Measurements from ENCODE around the gene INPP1. TPM values are rescaled to one million over a fixed set of nuclear protein-coding genes. Genes with fewer than 3 reads are reported as not detected.

The INPP1 gene
- total RNA-seq, 1 experiment from 2014 or later, result 2.3 TPM

GRCh38 chr2:190338453-190338852, 4.9 kb upstream of the INPP1 start (continued):
- TF ChIP-seq E2F5 (CRISPR knock-in tag; IDR thresholded peaks at IDR 0.05), result no peak

DNA sequence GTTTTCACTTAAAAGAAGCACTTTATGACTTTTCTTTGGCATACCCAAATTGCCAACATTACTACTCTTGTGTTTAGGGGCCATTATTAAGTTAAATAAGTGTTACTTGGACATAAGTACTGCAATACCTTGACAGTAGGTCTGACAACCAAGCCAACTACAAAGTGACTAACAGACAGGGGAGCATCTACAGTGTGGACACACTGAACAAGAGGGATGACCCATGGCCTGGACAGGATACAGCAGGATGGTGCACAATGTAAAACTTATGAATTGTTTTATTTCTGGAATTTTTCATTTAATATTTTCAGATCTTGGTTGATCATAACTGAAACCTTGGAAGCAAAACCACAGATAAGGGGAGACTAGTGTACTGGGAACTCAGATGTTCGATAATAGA, 4.0 kb upstream of the INPP1 start:
- Mint-ChIP-seq H3K4me1 (peaks cover 14% of the 10 kb centered on the region), H3K27ac (no peak overlapping the region), H3K36me3 (no peaks in the 10 kb centered on the region), H3K9me3 (0 out of 2 replicates have a peak, but pooled peaks cover 4% of the 10 kb centered on the region), H3K4me3 (no peak overlapping the region), H3K27me3 (ENCODE audit: low read depth) (peaks cover 14% of the 10 kb centered on the region)
- DNase-seq (ENCODE audit: low spot score), result no peak
- POLR2A ChIA-PET, result no interaction called here
- TF ChIP-seq, protein P1, sequence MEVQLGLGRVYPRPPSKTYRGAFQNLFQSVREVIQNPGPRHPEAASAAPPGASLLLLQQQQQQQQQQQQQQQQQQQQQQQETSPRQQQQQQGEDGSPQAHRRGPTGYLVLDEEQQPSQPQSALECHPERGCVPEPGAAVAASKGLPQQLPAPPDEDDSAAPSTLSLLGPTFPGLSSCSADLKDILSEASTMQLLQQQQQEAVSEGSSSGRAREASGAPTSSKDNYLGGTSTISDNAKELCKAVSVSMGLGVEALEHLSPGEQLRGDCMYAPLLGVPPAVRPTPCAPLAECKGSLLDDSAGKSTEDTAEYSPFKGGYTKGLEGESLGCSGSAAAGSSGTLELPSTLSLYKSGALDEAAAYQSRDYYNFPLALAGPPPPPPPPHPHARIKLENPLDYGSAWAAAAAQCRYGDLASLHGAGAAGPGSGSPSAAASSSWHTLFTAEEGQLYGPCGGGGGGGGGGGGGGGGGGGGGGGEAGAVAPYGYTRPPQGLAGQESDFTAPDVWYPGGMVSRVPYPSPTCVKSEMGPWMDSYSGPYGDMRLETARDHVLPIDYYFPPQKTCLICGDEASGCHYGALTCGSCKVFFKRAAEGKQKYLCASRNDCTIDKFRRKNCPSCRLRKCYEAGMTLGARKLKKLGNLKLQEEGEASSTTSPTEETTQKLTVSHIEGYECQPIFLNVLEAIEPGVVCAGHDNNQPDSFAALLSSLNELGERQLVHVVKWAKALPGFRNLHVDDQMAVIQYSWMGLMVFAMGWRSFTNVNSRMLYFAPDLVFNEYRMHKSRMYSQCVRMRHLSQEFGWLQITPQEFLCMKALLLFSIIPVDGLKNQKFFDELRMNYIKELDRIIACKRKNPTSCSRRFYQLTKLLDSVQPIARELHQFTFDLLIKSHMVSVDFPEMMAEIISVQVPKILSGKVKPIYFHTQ (CRISPR knock-in tag; IDR thresholded peaks at IDR 0.05), result no peak
- no peak for TF ChIP-seq NFE2L1 (CRISPR knock-in tag; IDR thresholded peaks at IDR 0.05)
- no peak for TF ChIP-seq CREM (CRISPR knock-in tag; IDR thresholded peaks at IDR 0.05)
- no peak for TF ChIP-seq CDX4 (CRISPR knock-in tag; IDR thresholded peaks at IDR 0.05; ENCODE audit: borderline replicate concordance)
- no peak for TF ChIP-seq CBFB (CRISPR knock-in tag; IDR thresholded peaks at IDR 0.05; ENCODE audit: low read depth)
- no peak for TF ChIP-seq FOXP1 (CRISPR knock-in tag; IDR thresholded peaks at IDR 0.05; ENCODE audit: borderline replicate concordance)
- no peak for TF ChIP-seq TP53 (CRISPR knock-in tag; IDR thresholded peaks at IDR 0.05)
- no peak for TF ChIP-seq CTCF (IDR thresholded peaks at IDR 0.05)
- TF ChIP-seq EMX1 (CRISPR knock-in tag; IDR thresholded peaks at IDR 0.05), result no peak
- TF ChIP-seq RELA (CRISPR knock-in tag; IDR thresholded peaks at IDR 0.05; ENCODE audit: borderline replicate concordance), result no peak
- no peak for ATAC-seq
- CTCF ChIA-PET, result no interaction called here

GRCh38 chr2:190340369-190340768, 3.0 kb upstream of the INPP1 start:
- DNase-seq (ENCODE audit: low spot score) (peak; percentile 26), ATAC-seq (peak; percentile 57)
- peaks cover 16% of the 10 kb centered on the region for H3K4me1 Mint-ChIP-seq
- H3K4me3 Mint-ChIP-seq, result no peak overlapping the region
- CTCF ChIA-PET, result interaction anchor here (0.7 kb wide), 1 partner anchor 21 kb away, joined by 5 read pairs; the partner anchor contains the start of gene HIBCH
- 0 out of 2 replicates have a peak, but pooled peaks cover 4% of the 10 kb centered on the region for H3K9me3 Mint-ChIP-seq
- H3K36me3 Mint-ChIP-seq, result no peaks in the 10 kb centered on the region
- H3K27ac Mint-ChIP-seq, result no peak overlapping the region
- POLR2A ChIA-PET, result no interaction called here
- H3K27me3 Mint-ChIP-seq (ENCODE audit: low read depth), result peaks cover 20% of the 10 kb centered on the region
- TF ChIP-seq ZSCAN18 (CRISPR knock-in tag; IDR thresholded peaks at IDR 0.05) (no peak), CREB1 (CRISPR knock-in tag; IDR thresholded peaks at IDR 0.05) (no peak), ATF6 (CRISPR knock-in tag; IDR thresholded peaks at IDR 0.05) (no peak), NFE2L1 (CRISPR knock-in tag; IDR thresholded peaks at IDR 0.05) (no peak), ZNF317 (CRISPR knock-in tag; IDR thresholded peaks at IDR 0.05; ENCODE audit: borderline replicate concordance, low read depth) (no peak), MYBL2 (CRISPR knock-in tag; IDR thresholded peaks at IDR 0.05) (no peak), ATF1 (CRISPR knock-in tag; IDR thresholded peaks at IDR 0.05) (no peak), SOX15 (CRISPR knock-in tag; IDR thresholded peaks at IDR 0.05) (no peak), ETV6 (CRISPR knock-in tag; IDR thresholded peaks at IDR 0.05) (no peak), ZNF671 (CRISPR knock-in tag; IDR thresholded peaks at IDR 0.05) (no peak), IRF2 (CRISPR knock-in tag; IDR thresholded peaks at IDR 0.05; ENCODE audit: borderline replicate concordance, low read depth) (no peak), CBFB (CRISPR knock-in tag; IDR thresholded peaks at IDR 0.05; ENCODE audit: low read depth) (no peak)
- TF ChIP-seq, protein P1 (CRISPR knock-in tag; IDR thresholded peaks at IDR 0.05), result no peak

All from WTC11 (cell line).